Measurements from ENCODE around the gene ZYG11A. TPM values are rescaled to one million over a fixed set of nuclear protein-coding genes. Genes with fewer than 3 reads are reported as not detected.

Gene ZYG11A
- total and polyA plus RNA-seq, 8 donors, result 0.06 to 0.23 (median 0.18) TPM; not detected in 5

DNA sequence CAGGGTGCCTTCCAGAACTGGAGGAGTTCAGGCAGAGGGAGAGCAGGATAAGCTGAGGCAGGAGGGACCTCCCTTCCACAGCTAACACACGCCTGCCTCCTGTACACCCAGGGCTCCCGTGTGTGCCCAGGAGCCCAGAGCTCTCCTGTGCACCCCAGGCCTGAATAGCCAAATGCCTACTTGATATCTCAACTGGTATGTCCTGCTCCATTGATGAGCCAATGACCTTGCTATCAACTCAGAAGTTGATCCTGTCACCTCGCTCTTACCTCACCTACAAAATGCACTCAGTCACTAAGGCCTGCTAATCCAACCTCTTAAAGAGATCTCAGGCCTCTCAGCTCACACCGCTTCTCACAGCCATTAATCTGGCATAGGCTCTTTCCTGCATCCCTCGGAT, 71.9 kb downstream of the ZYG11A start:
- WGBS, 5 donors, result 78 to 90% (median 81%) methylated on average over 5 of the region's 5 CpGs
- H3K27me3 ChIP-seq, result no peaks in the 10 kb centered on the region
- H3K27ac ChIP-seq, result no peak overlapping the region
- no peaks in the 10 kb centered on the region for H3K9me3 ChIP-seq
- H3K4me3 ChIP-seq, result no peak overlapping the region
- intact Hi-C loops (cut with DNase I; ENCODE audit: low total_unique reads), result loop anchor here (10.0 kb wide), 1 partner anchor 270 kb away; no protein-coding TSS in a partner anchor
- peaks cover 0 to 40% (median 21%) of the 10 kb centered on the region in 4 donors for H3K36me3 ChIP-seq
- peaks cover 0 to 41% (median 16%) of the 10 kb centered on the region in 4 donors for H3K4me1 ChIP-seq
- TF ChIP-seq POLR2A (IDR thresholded peaks at IDR 0.05) (no peak), POLR2AphosphoS5 (IDR thresholded peaks at IDR 0.05) (no peak), EP300 (IDR thresholded peaks at IDR 0.05) (no peak)
- TF ChIP-seq, protein P1, sequence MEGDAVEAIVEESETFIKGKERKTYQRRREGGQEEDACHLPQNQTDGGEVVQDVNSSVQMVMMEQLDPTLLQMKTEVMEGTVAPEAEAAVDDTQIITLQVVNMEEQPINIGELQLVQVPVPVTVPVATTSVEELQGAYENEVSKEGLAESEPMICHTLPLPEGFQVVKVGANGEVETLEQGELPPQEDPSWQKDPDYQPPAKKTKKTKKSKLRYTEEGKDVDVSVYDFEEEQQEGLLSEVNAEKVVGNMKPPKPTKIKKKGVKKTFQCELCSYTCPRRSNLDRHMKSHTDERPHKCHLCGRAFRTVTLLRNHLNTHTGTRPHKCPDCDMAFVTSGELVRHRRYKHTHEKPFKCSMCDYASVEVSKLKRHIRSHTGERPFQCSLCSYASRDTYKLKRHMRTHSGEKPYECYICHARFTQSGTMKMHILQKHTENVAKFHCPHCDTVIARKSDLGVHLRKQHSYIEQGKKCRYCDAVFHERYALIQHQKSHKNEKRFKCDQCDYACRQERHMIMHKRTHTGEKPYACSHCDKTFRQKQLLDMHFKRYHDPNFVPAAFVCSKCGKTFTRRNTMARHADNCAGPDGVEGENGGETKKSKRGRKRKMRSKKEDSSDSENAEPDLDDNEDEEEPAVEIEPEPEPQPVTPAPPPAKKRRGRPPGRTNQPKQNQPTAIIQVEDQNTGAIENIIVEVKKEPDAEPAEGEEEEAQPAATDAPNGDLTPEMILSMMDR (IDR thresholded peaks at IDR 0.05), result no peak
- no peak for DNase-seq

DNA sequence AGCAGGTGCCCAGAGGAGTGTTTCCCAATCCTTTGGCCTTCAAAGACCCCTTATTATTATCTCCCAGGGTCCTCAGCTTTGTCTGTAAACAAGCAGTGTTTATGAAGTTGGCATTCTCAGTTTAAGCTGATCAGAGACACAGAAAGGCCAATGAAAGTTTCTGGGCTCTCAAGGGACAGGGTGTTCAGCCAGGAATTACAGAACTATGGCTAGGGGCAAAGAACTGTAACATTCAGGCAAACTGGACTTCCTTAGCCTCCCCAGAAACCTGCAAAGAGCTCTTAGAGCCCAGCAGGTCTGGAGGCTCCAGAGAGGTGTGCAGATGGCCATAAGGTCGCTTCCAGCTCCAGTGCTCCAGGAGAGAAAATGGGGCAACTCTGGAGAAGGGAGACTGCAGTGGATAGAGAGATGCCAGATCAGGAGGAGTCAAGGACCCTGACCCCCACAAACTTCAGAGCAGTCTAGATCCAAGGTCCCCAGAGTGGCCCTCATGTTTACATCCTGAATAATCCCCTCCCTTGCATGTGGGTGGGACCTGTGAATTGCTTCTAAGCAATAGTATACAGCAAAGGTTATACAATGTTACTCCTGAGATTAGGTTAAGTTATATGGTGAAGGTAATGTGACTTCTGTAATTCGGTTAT, 72.8 kb downstream of the ZYG11A start:
- Histone ChIP-seq H3K36me3 (peaks cover 0 to 34% (median 21%) of the 10 kb centered on the region in 4 donors), H3K9me3 (no peaks in the 10 kb centered on the region), H3K4me1 (peaks cover 0 to 49% (median 24%) of the 10 kb centered on the region in 4 donors), H3K4me3 (no peak overlapping the region), H3K27ac (no peak overlapping the region), H3K27me3 (no peaks in the 10 kb centered on the region)
- TF ChIP-seq, protein P1 (IDR thresholded peaks at IDR 0.05), result no peak
- no peak for TF ChIP-seq POLR2AphosphoS5 (IDR thresholded peaks at IDR 0.05)
- no peak for TF ChIP-seq POLR2A (IDR thresholded peaks at IDR 0.05)
- no peak for TF ChIP-seq EP300 (IDR thresholded peaks at IDR 0.05)
- 83 to 93% (median 85%) methylated on average over 2 of the region's 2 CpGs for WGBS, 5 donors
- no peak for DNase-seq
- intact Hi-C loops (cut with DNase I; ENCODE audit: low total_unique reads), result loop anchor here (10.0 kb wide), 1 partner anchor 269 kb away; no protein-coding TSS in a partner anchor

DNA sequence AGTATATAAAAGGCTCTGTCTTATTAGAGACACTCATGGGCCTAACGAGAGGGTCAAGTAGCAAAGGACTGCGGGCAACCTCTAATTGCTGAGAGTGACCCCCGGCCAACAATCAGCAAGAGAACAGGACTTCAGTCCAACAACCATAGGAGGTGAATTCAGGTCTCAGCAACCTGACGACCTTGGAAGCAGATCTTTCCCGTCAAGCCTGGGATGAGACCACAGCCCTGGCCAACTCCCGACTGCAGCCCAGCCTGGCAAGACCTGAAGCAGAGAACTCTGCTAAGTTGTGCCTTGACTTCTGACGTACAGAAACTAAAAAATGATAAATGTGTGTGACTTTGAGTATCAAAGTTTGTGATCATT, 73.3 kb downstream of the ZYG11A start:
- intact Hi-C loops (cut with DNase I; ENCODE audit: low total_unique reads), result loop anchor here (10.0 kb wide), 1 partner anchor 269 kb away; no protein-coding TSS in a partner anchor
- no peaks in the 10 kb centered on the region for H3K9me3 ChIP-seq
- H3K36me3 ChIP-seq, result peaks cover 0 to 30% (median 18%) of the 10 kb centered on the region in 4 donors
- no peaks in the 10 kb centered on the region for H3K27me3 ChIP-seq
- no peak for DNase-seq
- H3K27ac ChIP-seq, result no peak overlapping the region
- H3K4me3 ChIP-seq, result no peak overlapping the region
- H3K4me1 ChIP-seq, result peaks cover 0 to 53% (median 29%) of the 10 kb centered on the region in 4 donors
- WGBS, 5 donors, result 82 to 86% (median 84%) methylated on average over 6 to 7 of the region's 7 CpGs
- TF ChIP-seq POLR2A (IDR thresholded peaks at IDR 0.05) (no peak), POLR2AphosphoS5 (IDR thresholded peaks at IDR 0.05) (no peak), EP300 (IDR thresholded peaks at IDR 0.05) (no peak)
- TF ChIP-seq, protein P1 (IDR thresholded peaks at IDR 0.05), result no peak

DNA sequence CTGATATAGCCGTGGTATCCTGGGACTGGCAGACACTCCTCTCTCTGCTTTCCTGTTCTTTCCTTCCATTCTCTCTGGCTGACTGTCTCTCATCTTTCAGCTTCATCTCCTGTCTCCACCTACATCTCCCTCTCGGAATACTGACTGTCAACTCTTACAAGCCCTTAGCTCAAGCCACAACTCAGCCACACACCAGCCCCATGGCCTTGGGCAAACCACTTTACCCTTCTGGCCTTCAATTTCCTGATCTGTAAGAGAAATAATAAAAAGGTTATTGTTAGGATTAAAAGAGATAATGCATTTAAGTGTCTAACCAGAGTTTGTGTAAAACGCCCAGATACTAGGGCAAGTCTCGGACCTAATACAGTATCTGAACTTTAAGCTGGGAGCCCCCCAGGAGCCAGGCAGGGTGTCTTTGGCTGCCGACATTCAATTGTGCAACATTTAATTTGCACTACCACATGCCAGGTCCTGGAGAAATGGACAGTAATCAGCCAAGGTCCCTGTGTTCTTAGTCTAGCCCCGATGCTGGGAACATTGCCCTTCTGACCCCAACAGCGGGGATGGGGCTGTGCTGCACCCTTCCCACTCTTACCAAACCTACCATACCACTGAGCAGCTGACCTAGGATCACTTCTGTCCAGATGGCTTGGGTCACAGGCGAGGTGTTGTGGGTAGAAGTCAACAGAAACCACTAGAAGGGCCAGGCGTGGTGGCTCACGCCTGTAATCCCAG, 73.8 kb downstream of the ZYG11A start:
- H3K27ac ChIP-seq, result peak overlapping the region in 2 of 5 donors; percentile 26 to 43
- no peak for TF ChIP-seq POLR2AphosphoS5 (IDR thresholded peaks at IDR 0.05)
- TF ChIP-seq, protein P1 (IDR thresholded peaks at IDR 0.05), result no peak
- TF ChIP-seq EP300 (IDR thresholded peaks at IDR 0.05), result no peak
- no peak for TF ChIP-seq POLR2A (IDR thresholded peaks at IDR 0.05)

More for the DNA sequence above, 73.8 kb downstream of the ZYG11A start:
- H3K36me3 ChIP-seq, result peaks cover 0 to 24% (median 13%) of the 10 kb centered on the region in 4 donors
- peaks cover 0 to 53% (median 34%) of the 10 kb centered on the region in 4 donors for H3K4me1 ChIP-seq
- no peaks in the 10 kb centered on the region for H3K9me3 ChIP-seq
- no peak overlapping the region for H3K4me3 ChIP-seq
- intact Hi-C loops (cut with DNase I; ENCODE audit: low total_unique reads), result loop anchor here (10.0 kb wide), 1 partner anchor 268 kb away; no protein-coding TSS in a partner anchor
- H3K27me3 ChIP-seq, result peaks cover 0 to 6% (median 0%) of the 10 kb centered on the region in 3 donors
- DNase-seq, result no peak
- WGBS, 5 donors, result 79 to 89% (median 83%) methylated on average over 9 to 10 of the region's 10 CpGs
